Measurements from ENCODE around the gene TRIM4.
A peak's percentile ranks its signal among the peaks of the same experiment; 100 is the strongest.
"Not testable (repeated sequence)": the region's sequence is repeated elsewhere in the genome, so short reads cannot be mapped to it uniquely, and the experiment has no call there.

TRIM4 gene

DNA sequence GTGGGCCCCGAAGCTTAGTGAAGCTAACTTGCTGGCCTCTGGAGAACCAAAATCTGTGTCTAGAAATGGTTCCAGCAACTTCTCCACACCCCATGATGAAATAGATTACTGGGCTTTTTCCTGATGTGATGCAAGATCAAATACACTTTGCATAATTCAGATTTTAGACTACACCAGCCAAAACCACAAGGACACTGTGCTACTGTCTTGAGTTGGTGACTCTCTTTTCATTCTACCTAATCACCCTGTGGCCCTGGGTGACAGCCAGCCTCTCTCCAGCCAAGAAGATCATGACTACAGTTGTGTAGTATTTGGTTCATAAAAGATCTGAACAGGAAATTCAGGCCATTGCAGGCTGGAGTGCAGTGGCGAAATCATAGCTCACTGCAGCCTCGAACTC lies 34.3 kb upstream of the TRIM4 start:
- H3K79me2 ChIP-seq (ENCODE audit: control insufficient read depth, low read length), result no peaks in the 10 kb centered on the region
- no peaks in the 10 kb centered on the region for H3K9me2 ChIP-seq (replicated peaks; ENCODE audit: control insufficient read depth, low read length)
- no peaks in the 10 kb centered on the region for H3K36me3 ChIP-seq (ENCODE audit: control insufficient read depth, low read length)
- TF ChIP-seq EZH2phosphoT487 (IDR thresholded peaks at IDR 0.05; ENCODE audit: borderline replicate concordance, low read length), result no peak
- TF ChIP-seq, protein P1, sequence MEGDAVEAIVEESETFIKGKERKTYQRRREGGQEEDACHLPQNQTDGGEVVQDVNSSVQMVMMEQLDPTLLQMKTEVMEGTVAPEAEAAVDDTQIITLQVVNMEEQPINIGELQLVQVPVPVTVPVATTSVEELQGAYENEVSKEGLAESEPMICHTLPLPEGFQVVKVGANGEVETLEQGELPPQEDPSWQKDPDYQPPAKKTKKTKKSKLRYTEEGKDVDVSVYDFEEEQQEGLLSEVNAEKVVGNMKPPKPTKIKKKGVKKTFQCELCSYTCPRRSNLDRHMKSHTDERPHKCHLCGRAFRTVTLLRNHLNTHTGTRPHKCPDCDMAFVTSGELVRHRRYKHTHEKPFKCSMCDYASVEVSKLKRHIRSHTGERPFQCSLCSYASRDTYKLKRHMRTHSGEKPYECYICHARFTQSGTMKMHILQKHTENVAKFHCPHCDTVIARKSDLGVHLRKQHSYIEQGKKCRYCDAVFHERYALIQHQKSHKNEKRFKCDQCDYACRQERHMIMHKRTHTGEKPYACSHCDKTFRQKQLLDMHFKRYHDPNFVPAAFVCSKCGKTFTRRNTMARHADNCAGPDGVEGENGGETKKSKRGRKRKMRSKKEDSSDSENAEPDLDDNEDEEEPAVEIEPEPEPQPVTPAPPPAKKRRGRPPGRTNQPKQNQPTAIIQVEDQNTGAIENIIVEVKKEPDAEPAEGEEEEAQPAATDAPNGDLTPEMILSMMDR (IDR thresholded peaks at IDR 0.05; ENCODE audit: low read depth, low read length, poor library complexity, severe bottlenecking), result no peak
- no peak overlapping the region for H3K4me3 ChIP-seq (ENCODE audit: low read length)
- no peaks in the 10 kb centered on the region for H3F3A ChIP-seq (ENCODE audit: control insufficient read depth, insufficient read depth)
- H3K27ac ChIP-seq (ENCODE audit: low read depth, low read length), result no peak overlapping the region
- H3K4me1 ChIP-seq (ENCODE audit: control insufficient read depth, low read length), result peaks cover 15% of the 10 kb centered on the region
- H3K9me3 ChIP-seq (ENCODE audit: control insufficient read depth, insufficient read depth, low read length), result peaks cover 7% of the 10 kb centered on the region
- peaks cover 29% of the 10 kb centered on the region for H3K27me3 ChIP-seq (ENCODE audit: control insufficient read depth, low read length)
- no peaks in the 10 kb centered on the region for H4K20me1 ChIP-seq (ENCODE audit: control insufficient read depth, insufficient read depth, low read depth, low read length)
- H3K4me2 ChIP-seq (ENCODE audit: low read length), result 0 out of 2 replicates have a peak overlapping the region, but pooled peaks have one; percentile 0

DNA sequence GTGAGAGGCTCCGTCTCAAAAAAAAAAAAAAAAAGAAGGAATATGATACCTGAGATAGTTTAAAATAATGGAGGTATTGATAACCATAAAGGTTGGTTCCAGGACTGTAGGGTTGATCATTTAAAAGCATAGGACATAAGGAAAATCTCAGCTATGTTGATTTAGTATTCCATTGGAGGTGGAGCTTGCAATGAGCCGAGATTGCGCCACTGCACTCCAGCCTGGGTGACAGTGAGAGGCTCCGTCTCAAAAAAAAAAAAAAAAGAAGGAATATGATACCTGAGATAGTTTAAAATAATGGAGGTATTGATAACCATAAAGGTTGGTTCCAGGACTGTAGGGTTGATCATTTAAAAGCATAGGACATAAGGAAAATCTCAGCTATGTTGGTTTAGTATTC lies 33.3 kb upstream of the TRIM4 start:
- not testable (repeated sequence) for H3K36me3 ChIP-seq (ENCODE audit: control insufficient read depth, low read length); H3K79me2 ChIP-seq (ENCODE audit: control insufficient read depth, low read length); H3F3A ChIP-seq (ENCODE audit: control insufficient read depth, insufficient read depth); H3K4me3 ChIP-seq (ENCODE audit: low read length); H3K27ac ChIP-seq (ENCODE audit: low read depth, low read length); H3K9me3 ChIP-seq (ENCODE audit: control insufficient read depth, insufficient read depth, low read length); H3K4me2 ChIP-seq (ENCODE audit: low read length); H4K20me1 ChIP-seq (ENCODE audit: control insufficient read depth, insufficient read depth, low read depth, low read length); H3K9me2 ChIP-seq (replicated peaks; ENCODE audit: control insufficient read depth, low read length)
- peaks cover 17% of the 10 kb centered on the region for H3K4me1 ChIP-seq (ENCODE audit: control insufficient read depth, low read length)
- peaks cover 20% of the 10 kb centered on the region for H3K27me3 ChIP-seq (ENCODE audit: control insufficient read depth, low read length)

DNA sequence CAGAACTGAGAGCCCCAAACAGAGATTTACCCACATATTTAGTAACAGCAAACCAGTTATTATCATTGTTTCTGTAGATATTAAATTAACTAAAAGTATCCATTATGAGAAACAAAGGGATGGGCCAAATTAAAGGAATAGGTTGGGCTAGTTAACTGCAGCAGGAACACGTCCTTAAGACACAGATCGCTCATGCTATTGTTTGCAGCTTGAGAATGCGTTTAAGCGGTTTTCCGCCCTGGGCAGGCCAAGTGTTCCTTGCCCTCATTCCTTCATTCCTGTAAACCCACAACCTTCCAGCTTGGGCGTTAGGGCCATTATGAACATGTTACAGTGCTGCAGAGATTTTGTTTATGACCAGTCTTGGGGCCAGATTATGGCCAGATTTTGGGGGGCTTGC lies 31.5 kb upstream of the TRIM4 start:
- H3K36me3 ChIP-seq (ENCODE audit: control insufficient read depth, low read length), result not testable (repeated sequence)

DNA sequence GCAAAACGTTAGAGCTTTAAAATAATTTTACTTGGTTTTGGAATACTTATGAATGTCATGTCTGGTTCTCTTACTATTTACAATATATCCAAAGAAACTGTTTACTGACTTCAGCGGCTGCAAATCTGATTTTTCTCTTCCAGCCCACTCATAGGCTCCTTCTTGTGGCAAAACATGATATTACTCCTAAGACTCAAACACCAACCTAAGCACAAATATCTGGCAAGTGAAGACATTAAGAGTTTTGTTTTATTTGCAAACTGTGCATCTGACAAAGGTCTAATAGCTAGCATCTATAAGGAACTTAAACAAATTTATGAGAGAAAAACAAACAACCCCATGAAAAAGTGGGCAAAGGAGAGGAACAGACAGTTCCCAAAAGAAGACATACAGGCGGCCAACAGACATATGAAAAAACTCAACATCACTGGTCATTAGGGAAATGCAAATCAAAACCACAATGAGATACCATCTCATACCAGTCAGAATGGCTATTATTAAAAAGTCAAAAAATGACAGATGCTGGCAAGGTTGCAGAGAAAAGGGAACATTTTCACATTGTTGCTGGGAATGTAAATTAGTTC lies 30.4 kb upstream of the TRIM4 start:
- Histone ChIP-seq H3K9me3 (ENCODE audit: control insufficient read depth, insufficient read depth, low read length) (peaks cover 7% of the 10 kb centered on the region), H3K79me2 (ENCODE audit: control insufficient read depth, low read length) (no peaks in the 10 kb centered on the region), H3F3A (ENCODE audit: control insufficient read depth, insufficient read depth) (no peaks in the 10 kb centered on the region), H3K4me1 (ENCODE audit: control insufficient read depth, low read length) (peaks cover 21% of the 10 kb centered on the region), H3K36me3 (ENCODE audit: control insufficient read depth, low read length) (no peaks in the 10 kb centered on the region), H3K4me3 (ENCODE audit: low read length) (no peak overlapping the region), H3K27me3 (ENCODE audit: control insufficient read depth, low read length) (no peaks in the 10 kb centered on the region), H4K20me1 (ENCODE audit: control insufficient read depth, insufficient read depth, low read depth, low read length) (no peaks in the 10 kb centered on the region), H3K4me2 (ENCODE audit: low read length) (no peak overlapping the region), H3K27ac (ENCODE audit: low read depth, low read length) (no peak overlapping the region), H3K9me2 (replicated peaks; ENCODE audit: control insufficient read depth, low read length) (no peaks in the 10 kb centered on the region)
- no peak for TF ChIP-seq EZH2phosphoT487 (IDR thresholded peaks at IDR 0.05; ENCODE audit: borderline replicate concordance, low read length)
- TF ChIP-seq, protein P1 (IDR thresholded peaks at IDR 0.05; ENCODE audit: low read depth, low read length, poor library complexity, severe bottlenecking), result peak; percentile 67

More for the DNA sequence above, 31.5 kb upstream of the TRIM4 start:
- not testable (repeated sequence) for H3K79me2 ChIP-seq (ENCODE audit: control insufficient read depth, low read length); H3K27ac ChIP-seq (ENCODE audit: low read depth, low read length); H3K9me3 ChIP-seq (ENCODE audit: control insufficient read depth, insufficient read depth, low read length); H4K20me1 ChIP-seq (ENCODE audit: control insufficient read depth, insufficient read depth, low read depth, low read length); H3K4me3 ChIP-seq (ENCODE audit: low read length); H3K4me2 ChIP-seq (ENCODE audit: low read length); H3K9me2 ChIP-seq (replicated peaks; ENCODE audit: control insufficient read depth, low read length); H3F3A ChIP-seq (ENCODE audit: control insufficient read depth, insufficient read depth); H3K27me3 ChIP-seq (ENCODE audit: control insufficient read depth, low read length)
- peaks cover 20% of the 10 kb centered on the region for H3K4me1 ChIP-seq (ENCODE audit: control insufficient read depth, low read length)
